OCI-M2 (cell line): ENCODE results near the gene STX8.

Experiments
- DNase-seq: peaks from one replicate; lab custom pipeline; 2025; ENCODE audit not compliant: unreplicated experiment; lab: John Stamatoyannopoulos, UW

Gene STX8

DNA sequence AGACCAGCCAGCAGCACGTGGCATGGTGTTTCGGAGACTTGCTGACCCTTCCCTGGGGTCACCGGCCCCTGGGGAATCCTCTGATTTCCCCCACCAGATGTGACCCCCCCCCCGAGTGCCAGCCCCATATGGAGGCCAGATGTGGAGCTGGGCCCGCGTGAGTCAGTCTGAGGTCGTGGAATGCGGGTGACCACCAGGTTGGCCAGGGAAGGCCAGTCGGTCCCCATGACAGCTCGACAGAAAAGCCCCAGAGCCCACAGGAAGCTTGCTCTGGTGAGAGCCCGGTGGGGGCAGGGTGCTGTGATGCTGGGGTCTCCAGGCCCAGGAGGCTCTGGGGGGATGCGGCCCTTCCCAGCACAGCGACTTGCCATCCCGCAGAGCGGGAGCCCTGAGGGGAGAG, 345.3 kb downstream of the STX8 start:
- DNase-seq, result no peak

DNA sequence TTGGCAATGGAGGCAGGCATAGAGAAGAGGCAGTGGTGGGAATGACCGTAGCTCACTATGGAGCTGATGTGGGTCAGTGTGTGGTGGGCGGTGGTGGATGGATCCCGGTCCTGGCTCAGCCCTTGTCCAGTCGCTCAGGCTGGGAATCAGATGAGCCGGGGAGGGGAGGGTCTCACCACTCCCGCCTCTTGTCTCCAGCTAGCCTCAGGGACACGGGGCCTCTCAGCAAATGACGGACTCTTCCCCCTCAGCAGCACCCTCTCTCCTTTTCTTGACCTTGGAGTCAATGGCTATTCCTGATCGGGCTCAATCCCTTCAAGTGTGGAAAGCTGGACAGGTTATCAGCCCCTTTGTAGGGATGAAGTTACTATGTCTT, 345.8 kb downstream of the STX8 start:
- no peak for DNase-seq

DNA sequence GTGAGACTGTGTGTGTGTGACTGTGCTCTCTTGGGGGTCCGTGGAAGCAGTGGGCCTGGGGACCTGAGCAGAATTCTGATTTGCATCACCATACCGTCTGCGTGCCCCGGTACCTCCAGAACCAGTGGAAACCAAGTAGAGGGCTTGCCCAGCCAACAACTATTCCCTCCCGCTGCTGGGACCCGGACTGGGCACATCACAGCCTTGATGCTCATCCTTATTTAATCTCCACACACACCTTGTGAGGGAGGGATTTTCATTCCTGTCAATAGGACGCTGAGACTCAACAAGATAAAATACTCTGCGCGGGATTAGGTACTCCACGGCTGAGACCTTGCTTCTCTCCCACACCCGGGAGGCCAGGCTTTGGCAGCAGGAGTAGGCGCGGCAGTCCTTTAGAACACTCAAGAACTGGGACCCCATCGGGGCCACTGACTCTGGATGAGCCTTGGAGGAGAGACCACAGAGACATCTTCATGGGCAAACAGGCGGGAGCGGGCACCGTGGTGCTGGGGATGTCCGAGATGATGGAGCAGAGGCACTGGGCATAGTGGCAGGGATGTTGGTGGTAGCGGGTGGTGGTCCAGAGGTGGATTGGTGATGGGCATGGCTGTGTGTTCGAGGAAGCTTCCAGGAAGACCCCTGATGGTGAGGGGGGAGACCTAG, 346.3 kb downstream of the STX8 start:
- DNase-seq, result no peak

DNA sequence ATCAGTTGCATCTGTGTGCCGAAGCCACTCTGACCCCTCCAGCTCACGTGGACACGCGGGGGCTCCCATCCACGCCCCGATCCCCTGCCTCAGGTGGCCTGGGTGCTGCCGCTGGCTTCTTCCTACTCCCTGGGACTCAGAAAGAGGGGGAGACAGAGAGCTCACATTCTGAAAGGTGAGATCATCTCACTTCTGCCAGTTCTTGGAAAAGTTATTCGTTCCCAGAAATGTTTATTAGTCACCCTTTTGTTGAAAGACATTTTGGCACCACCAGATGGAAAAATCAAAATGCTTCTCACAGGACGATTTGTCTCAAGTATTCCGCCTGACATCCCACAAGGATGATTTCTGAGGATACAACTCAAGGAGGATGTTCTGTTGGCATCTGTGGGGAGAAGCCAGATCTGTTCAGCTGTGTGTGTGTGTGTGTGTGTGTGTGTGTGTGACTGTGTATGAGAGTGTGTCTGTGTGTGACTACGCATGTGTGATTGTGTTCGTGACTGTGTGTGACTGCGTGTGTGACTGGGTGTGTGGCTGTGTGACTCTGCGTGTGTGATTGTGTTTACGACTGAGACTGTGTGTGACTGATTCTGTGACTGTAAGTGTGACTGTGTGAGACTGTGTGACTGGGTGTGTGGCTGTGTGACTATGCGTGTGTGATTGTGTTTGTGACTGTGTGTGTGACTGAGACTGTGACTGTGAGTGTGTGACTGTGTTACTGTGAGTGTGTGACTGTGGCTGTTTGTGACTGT, 347.0 kb downstream of the STX8 start:
- no peak for DNase-seq

DNA sequence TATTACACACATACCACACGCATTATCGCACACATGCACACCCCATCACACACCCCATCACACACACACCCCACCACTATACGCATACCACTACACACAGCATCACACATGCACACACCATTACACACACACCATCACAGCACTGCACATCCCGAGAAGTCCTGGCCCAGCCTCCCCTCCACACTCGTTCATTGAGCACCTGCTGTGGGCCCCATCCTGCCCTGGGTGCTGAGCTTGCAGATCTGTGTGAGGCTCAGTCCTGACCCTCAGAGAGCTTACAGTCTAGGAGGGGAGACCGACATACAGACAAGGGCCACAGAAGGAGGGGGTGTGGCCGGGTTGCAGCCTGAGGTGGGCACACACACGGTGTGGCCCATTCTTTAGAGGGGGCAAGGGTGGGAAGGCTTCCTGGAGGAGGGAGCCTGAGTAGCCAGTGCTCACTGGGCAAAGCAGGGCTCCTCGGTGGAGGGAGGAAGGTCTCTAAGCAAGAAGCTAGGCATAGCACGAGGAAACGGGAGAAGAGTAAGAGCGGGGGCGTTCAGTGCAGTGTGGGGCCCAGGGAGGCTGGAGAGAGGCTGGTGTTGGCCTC, 347.7 kb downstream of the STX8 start:
- no peak for DNase-seq

DNA sequence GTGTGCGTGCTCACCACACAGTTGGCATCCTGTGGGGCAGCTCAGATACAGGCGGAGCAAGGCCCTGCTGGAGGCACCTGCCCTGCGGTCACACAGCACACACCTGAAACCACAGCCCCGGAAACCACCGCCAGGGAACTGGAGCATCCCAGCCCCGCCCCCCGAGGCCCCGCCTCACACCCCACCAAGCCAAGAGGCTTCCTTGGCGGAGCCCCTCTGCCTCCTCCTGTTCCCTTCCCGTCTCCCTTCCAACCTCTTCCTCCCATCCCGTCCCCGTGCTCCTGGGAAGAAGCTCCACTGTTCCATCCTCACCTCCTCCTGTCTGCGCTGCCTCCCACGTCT, 348.9 kb downstream of the STX8 start:
- DNase-seq, result no peak

DNA sequence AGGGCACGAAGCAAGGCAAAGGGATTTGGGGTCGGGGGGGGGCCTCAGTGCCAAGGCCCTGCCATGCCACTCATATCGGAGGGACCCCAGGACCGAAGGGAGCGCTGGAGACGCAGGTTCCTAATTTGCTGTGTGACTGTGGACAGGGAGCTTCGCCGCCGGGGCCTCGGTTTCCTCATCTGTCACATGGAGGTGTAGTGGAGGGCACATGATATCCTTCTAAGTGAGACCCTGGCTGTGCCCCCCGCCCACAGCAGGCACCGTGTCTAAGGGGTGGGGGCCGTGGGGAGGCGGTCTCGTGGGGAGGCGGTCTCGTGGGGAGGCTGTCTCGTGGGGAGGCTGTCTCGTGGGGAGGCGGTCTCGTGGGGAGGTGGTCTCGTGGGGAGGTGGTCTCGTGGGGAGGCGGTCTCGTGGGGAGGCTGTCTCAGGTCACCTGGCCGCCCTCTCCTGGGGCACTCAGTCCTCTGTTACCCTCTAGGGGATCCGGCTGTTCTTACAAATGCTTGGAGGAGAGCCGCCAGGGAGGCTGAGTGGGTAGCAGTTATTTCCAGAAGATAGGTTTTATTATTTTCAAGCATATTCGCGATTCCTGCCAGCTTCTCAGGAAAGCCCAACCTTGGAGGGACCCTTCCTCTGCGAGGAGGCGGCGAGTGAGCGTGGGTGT, 349.4 kb downstream of the STX8 start:
- no peak for DNase-seq

DNA sequence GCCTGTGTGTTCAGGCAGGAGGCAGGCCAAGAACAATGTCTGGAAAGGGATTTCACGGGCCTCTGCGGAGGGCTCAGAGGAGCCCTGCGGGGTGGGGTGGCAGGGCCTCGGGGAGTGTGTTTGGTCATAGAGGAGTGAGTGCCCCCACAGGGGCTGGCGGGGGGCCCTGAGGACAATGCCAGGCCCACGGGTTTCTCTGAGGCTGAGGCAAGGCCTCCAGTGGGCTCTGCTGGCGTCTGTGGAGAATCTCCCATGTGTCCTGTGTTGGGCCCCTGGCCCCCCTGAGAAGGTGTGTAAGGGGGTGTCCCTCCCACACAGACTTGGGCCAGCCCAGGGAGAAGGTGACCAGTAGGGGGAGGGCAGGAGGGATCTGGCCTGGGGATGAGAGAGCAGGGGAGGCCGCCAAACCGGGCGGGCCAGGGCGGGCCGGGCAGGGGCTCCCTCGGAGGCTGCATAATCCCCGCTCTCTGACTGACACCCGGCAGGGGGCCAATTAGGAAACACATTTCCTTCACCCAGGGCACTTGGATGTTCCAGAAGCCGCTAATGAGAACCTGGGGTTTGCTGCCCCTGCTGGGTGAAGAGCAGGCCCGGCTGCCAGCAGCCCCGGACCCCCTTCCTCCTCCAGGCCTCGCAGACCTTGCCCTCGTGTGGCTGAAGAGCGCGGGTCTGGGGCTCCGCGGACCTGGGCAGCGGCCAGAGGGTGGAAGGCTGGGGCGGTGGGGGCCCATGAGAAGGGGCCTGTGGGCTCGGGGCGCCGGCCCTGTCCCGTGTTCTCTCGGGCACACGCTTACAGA, 350.1 kb downstream of the STX8 start:
- no peak for DNase-seq

DNA sequence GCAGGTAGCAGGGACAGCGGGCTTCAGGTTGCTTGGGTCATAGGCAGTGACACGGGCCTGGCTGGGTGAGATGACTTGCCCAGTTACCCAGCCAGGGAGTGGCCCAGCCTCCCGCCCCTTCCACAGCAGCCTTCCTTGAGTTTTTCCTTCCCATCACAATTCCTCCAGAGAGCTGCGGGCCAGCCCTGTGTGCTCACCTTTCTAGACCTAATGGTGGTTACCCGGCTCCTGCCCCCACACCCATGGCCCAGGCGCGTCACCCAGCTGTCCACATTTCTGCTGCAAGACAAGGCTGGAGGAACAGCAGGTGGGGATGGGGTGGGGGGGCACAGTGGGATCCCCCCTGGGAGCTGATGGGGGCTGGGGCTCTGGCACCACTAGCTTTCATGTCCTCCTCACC, 351.1 kb downstream of the STX8 start:
- DNase-seq, result no peak

DNA sequence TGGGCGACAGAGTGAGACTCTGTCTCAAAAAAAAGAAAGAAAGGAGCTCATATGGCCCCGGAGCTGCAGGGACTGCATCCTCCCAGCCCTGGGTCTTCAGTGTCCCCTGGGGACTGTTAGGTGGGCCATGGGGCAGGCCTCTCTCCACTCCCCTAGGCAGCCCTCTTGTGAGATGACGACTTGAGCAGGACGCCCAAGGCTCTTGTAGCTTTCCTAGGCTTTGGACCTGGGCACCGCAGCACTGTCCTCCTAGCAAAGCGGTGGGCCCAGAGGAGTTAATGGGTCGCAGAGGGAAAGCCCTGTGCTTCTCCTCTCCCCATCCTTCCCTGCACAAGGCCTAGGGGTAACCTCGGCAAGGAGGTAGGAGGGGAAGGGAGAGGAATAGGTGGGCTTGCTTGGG, 352.1 kb downstream of the STX8 start:
- DNase-seq, result no peak

DNA sequence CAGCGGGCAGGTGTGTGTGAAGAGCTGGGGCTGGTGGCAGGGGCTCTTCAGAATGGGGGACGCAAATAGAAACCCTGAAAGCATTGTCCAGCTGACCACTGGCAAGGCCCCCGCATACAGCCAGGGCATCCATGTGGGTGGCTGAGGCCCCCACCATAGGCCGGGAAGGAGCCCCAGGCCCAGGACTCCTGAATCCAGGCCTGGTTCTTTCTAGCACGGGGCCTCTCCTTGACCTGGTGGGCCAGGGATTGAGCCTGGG, 353.8 kb downstream of the STX8 start:
- no peak for DNase-seq

DNA sequence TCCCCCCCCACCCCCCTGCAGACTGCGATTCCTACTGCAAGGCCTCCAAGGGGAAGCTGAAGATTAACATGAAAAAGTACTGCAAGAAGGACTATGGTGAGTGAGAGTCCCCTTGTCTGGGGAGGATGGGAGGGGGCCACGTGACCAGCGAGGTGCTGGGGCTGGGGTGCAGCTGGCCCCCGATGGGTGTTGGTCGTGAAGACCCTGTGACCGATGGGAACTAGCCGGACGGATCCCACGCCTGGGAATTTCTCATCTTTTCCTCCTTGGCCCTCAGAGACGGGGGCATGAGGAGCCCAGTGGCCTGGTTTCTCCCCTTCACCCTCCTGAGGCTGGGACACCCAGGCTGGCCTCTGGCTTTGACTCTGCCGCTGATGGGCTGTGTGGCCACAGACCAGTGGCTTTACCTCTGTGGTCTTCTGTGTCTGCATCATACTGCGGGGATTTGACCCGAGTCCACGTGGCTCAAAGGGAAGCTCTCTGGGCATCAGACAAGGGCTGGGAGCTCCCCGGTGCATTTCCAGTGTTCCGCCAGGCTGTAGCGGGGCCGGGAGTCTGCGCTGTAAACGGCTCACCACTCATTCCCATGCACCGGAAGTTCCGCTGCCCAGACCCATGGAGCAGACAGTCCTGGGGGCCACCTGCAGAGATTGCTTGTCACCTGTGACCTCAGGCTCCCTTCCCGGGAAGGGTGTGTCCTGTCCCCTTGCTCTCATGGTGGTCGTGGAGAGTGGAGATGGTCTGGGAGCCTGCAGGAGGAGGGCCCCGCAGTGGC, 354.3 kb downstream of the STX8 start:
- no peak for DNase-seq

DNA sequence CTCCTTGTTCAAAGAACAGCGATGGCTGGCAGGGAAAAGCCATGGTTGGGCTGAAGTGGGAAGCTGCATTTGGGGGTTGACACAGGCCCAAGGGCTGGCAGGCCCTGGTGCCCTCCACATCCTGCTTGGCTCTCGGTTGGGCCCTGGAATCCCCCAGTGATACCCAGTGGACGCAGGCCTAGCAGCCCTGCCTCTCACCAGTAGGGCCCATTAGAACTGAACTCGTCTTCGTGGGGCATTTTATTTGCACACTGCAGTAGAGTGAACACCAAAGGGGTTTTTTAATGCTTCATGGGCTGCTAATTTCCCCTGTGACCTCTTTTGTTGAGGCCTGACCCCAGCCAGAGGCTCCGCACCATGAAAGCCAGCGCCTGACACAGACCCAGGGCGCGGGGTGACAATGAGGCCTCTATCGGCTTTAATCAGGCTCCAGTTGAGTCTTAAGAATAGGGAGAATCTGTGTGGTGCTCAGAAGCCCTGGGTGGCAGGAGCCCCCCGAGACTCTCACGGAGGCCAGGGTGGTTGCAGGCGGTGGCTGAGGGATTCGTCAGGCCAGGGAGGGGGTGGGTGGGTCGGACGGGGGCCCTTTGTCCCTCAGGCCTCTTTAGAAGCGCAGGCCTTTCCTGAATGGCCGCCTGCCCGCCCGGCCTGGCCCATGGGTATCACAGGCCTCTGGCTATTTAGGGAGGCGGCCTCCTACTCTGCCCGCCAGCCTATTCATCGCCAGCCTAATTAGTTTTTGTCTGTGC, 355.0 kb downstream of the STX8 start:
- DNase-seq, result no peak

DNA sequence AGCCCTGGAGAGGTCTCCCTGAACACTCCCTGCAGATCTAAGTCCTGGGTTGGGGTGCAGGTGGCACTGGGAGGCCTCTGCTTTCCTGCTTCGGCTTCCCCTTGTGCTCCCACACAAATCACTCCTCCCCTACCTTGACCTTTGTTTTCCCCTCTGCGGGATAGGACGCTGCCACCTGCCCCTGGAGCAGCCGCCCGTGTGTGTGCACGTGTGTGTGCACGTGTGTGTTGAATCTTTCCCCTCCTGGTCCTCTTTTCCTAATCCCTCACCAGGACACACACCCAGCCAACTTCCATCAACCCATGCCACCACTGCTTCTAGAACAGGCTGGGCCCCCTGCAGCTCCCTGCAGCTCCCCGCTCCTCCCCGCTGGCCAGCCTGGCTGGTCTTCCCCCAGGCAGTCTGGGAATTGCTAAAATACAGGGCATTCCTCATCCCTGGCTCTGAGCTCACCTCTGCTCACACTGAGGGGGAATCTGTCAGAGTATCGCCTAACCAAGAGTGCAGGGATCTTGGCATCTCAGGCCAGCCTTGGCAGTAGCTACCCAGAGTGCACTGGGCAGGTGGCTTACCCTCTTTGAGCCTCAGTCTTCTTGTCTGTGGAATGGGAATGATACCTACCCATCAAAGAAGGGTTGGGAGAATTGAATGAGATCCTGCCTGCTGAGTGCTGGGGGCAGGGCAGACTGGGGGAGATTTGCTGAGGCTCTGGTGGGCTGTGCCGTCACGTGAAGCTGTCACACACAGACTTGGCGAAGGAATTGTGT, 355.8 kb downstream of the STX8 start:
- DNase-seq, result no peak

DNA sequence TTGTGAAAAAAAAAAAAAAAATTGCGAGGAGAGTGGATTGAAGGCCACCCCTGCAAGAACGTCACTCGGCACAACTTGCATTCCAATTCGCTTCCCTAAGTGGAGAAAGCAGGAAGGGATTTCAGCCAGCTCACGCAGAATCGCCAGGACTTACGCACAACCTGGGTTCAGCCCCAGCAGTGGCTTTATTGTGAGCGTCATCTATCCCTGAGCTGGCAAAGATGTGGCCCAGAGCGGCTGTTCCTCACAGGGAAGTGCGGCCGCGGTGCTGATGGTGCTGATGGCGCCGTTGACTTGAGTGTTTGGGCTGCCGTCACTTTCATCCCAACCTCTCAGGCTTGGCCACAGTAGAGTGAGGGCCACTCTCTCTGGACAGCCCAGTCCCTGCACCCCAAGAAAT, 356.7 kb downstream of the STX8 start:
- no peak for DNase-seq

DNA sequence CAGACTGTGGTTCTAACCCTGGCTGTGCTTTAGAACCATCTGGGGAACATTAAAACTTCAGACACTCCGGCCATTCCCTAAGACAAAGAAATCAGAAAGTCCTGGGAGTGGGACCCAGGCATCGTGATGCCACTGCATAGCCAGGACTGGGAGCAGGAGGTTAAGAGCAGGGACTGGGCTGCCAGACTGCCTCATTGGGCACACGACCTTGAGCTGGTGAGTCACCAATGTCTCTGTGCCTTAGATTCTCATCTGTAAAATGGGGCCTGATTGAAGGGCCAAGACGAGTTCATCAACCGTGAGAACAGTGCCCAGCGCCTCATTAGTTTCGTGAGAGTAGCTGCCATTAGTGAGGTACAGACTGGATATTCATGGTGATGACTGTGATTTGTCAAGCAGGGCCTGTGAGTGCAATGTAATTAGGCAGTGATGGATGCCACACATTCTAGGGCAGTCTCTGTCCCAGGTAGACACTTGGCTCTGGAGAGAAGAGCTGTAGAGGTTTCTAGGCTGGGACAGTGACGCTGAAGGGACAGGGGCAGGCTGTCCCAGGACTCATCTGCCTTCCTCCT, 357.5 kb downstream of the STX8 start:
- DNase-seq, result no peak

DNA sequence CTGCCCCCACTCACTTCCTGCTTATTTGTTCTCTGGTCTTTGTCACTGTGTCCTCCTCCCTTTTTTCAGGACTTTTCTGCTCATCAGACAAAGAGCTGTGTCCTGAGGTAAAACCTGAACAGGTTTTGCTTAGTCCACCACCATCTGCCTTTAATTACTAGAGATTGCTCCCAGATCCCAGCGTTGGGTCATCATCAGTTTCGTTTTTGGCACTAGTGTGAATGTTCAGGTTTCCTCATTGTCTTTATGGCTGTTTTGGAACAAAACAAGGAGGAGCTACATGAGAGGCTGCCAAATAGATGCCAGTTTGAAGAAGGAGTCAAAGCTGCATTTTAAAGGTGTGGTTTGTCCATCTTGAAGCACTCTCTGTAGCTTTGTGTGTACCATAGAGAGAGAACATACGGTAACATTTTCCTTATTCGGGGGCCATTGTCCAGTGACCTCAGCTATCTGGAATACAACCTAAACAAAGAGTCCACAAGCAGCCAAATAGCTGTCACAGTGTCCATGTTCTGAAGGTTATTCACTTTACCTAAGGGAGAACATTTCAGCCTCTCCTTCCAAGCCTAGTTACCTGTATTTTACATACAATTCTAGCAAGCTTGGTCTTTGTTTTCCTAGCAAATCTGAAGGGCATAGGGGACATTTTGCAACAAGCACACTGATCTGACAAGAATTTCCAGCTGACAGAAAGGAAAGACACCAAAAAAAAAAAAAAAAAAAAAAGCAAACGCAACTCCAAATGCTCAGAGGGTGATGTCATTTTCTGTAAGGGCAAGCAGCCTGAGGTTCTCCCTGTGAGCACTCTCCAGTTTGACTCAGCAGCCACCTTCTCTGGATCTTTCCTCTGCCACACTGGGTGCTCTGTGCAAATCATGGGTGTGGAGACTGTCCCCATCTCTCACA, 358.2 kb downstream of the STX8 start:
- no peak for DNase-seq

DNA sequence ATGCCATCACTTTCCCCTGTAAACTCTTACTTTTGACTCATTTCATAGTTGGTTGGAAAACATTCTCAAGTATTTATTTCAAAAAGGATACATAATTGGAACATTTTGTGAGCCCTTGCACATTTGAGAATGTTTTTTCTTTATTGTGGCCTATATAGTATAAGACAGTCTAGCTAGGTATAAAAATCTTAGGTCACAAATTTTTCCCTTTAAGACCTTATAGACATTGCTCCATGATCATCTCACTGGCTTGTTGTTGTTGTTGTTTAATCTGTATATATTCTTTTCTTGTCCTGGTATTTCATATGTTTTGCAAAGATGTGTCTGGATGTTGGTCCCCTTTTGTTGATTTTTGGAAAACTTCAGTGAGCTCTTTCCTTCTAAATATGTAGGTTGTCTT, 360.2 kb downstream of the STX8 start:
- no peak for DNase-seq
